Anterior cingulate cortex (tissue), 58 donors: Measurements from ENCODE around the gene SMARCA4.
A peak's percentile ranks its signal among the peaks of the same experiment; 100 is the strongest.
"Not testable (repeated sequence)": the region's sequence is repeated elsewhere in the genome, so short reads cannot be mapped to it uniquely, and the experiment has no call there.

Experiments used
- DNase-seq, 58 donors: peaks; one replicate each; lab custom pipeline; 2025; lab: John Stamatoyannopoulos, UW

Gene SMARCA4

GRCh38 chr19:10928563-10929401 lies 32.0 kb upstream of the SMARCA4 start, which contains the start of the genes TIMM29 and YIPF2:
Gene TIMM29 (plus strand): TSS chr19:10928811. CDS start chr19:10928823, 12 bp downstream.
Gene YIPF2 (minus strand): TSS chr19:10928639. CDS start chr19:10928410, 229 bp downstream.
- peak; percentile 64 to 98 (median 94) for DNase-seq

DNA sequence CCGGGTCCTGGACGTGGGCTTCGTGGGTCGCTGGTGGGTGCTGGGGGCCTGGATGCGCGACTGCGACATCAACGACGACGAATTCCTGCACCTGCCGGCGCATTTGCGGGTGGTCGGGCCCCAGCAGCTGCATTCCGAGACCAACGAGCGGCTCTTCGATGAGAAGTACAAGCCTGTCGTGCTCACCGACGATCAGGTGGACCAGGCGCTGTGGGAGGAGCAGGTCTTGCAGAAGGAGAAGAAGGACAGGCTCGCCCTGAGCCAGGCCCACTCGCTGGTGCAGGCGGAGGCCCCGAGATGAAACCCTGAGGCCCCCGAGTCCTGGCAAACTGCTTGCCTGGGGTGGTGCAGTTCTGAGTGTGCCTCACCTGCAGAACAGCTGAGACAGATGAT lies 31.4 kb upstream of the SMARCA4 start:
- DNase-seq: peak in 2 of 58 donors; percentile 3 to 33

DNA sequence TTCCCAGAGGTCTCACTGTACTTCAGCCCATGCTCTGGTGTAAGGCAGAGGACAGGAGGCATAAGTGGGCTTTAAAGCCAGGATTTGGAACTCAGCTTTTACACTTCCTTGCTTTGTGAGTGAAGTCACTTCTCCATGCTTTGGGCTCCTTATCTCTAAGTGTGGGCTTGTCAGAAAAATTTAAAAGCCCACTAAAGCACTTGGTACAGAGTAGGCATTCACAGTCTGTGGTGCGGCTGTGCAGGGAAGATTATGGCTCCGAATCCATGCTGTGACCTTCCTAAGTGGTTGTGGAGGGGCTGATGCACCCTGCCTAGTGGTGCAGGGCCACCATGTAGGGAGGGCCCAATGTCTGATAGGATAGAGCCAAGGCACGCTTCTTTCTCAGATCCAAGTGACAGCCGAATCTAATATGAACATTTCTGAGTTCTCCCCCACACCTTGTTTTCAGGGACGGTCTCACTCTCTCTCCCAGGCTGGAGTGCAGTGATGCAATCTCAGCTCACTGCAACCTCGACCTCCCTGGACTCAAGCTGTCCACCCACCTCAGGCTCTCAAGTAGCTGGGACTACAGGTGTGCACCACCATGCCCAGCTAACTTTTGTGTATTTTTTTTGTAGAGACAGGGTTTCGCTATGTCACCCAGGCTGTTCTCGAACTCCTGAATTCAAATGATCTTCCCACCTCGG lies 25.3 kb upstream of the SMARCA4 start:
- DNase-seq: no peak

DNA sequence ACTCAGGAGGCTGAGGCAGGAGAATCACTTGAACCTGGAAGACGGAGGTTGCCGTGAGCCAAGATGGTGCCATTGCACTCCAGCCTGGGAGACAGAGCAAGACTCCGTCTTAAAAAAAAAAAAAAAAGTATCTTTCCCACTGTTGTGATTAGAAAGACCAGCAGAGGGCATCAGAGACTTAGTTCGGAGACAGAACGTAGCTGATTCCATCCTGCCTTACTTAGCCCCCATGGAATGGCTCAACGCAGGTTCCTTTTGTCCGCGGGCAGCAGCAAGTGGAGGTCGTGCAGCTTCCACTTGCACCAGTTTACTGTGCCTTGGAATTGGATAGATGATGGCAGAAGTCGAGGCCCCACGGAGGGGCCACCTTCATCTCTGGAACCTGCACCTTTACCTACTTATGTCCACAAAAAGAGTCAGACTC lies 24.2 kb upstream of the SMARCA4 start:
- peak in 10 of 58 donors; percentile 5 to 55 (median 24) for DNase-seq

GRCh38 chr19:10941649-10942048 lies 19.2 kb upstream of the SMARCA4 start:
- DNase-seq: not testable (repeated sequence)

DNA sequence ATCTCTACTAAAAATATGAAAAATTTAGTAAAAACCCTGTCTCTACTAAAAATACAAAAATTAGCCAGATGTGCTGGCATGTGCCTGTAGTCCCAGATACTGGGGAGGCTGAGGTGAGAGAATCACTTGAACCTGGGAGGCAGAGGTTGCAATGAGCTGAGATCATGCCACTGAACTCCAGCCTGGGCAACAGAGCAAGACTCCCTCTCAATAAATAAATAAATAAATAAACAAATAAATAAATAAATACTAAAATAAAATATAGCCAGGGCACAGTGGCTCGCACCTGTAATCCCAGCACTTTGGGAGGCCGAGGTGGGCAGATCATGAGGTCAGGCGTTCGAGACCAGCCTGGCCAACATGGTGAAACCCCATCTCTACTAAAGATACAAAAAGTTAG lies 17.4 kb upstream of the SMARCA4 start:
- DNase-seq: not testable (repeated sequence)

DNA sequence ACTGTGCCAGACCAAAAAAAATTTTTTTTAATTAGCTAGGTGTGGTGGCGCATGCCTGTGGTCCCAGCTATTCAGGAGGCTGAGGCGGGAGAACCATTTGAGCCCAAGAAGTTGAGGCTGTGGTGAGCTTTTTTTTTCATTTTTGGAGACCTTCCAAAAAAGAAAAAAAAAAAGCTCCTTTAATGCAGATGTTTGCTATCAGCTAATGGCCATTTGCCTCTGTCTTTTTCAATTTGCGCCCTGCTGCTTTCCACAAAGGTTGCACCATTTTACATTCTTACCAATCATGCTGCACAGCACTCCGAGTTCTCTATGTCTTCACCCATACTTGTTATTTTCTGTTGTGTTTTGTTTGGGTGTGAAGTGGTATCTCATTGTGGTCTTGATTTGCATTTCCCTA lies 15.6 kb upstream of the SMARCA4 start:
- DNase-seq: no peak

DNA sequence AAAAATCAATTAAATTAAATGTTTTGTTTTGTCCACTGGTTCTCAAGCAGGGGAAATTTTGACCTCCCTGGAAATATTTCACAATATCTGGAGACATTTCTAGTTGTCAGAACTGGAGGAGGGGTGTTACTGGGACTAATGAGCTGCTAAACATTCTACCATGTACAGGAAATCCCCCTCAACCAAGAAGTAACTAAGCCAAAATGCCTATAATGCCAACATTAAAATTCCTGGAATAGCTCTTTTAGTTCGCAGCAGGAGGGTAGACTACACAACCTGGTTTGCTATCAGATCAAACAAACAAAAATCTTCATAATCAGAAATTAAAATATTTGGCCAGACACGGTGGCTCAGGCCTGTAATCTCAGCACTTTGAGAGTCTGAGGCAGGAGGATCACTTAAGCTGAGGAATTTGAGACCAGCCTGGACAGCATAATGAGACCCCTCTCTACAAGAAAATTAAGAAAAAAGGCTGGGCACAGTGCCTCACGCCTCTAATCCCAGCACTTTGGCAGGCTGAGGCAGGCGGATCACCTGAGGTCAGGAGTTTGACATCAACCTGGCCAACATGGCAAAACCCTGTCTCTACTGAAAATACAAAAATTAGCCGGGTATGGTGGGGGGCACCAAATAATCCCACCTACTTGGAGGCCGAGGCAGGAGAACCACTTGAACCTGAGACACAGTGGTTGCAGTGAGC lies 13.7 kb upstream of the SMARCA4 start:
- DNase-seq: no peak

GRCh38 chr19:10952809-10953208 lies 8.0 kb upstream of the SMARCA4 start:
- DNase-seq: no peak

DNA sequence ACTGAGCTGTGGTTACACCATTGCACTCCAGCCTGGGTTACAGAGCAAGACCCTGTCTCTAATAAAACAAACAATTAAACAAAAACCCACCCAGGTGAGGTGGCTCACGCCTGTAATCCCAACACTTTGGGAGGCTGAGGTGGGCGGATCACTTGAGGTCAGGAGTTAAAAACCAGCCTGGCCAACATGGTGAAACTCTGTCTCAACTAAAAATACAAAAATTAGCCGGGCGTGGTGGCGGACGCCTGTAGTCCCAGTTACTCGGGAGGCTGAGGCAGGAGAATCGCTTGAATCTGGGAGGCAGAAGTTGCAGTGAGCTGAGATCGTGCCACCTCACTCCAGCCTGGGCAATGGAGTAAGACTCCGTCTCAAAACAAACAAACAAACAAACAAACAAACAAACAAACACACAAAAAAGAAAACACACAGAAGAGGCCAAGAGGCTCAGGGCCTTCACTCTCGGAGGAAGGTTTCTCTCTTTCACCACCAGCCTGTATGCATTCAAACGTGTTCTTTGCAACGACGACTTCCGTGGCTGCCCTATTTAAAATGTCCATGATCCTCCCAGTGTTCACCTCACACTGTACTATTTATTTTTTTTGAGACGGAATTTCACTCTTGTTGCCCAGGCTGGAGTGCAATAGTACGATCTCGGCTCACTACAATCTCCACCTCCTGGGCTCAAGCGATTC lies 1.4 kb upstream of the SMARCA4 start:
- not testable (repeated sequence) for DNase-seq

DNA sequence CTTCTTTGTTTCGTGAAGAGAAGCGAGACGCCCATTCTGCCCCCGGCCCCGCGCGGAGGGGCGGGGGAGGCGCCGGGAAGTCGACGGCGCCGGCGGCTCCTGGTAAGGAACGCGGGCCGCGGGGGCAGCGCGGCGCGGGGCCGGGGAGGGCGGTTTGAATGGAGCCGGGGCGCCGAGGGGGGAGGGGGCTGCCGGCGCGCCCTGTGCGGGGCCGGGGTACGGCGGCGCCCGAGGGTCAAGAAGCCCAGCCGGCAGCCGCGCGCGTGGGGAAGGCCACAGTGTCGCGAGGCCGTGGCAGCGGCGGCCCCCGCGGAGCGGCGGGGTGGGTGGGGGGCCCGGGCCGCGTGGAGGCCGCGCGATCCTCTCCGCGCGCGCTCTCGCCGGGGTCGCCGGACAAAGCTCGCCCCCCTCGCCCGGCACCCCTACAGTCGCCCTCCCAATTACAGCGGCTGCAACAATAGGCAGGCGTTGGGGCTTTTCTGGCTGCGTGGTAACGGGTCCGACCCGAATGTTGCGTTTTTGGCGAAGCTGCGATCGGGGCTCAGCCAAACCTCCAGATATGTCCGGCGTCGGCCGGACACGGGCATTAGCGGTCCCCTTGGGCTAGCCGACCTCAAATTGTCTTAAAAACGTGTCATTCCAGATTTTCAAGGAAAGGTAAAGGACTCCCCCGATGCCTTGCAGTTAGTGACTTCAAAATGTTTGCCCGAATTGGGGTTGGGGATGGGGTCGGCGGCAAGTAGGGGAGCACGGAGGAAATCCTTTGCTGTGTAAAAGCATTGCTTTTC lies 437 bp downstream of the SMARCA4 start:
- DNase-seq: peak in 46 of 58 donors; percentile 3 to 85 (median 61)

DNA sequence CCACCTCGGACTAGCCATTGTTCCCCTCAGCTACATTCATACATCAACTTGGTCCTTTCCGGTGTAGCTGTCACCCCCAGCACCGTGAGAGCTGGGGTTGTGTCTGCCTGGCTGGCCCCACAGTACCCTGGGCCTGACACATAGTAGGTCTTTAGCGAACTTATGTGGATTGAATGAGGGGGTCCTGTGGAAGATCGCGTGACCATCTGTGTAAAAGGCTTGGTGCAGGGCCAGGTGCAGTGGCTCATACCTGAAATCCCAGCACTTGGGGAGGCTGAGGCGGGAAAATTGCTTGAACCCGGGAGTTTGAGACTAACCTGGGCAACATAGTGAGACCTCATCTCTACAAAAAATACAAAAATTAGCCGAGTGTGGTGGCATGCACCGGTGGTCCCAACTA lies 2.0 kb downstream of the SMARCA4 start:
- no peak for DNase-seq

- DNase-seq: no peak
These were observed 3.0 kb downstream of the SMARCA4 start for GRCh38 chr19:10963865-10964264.

- no peak for DNase-seq
These were observed 4.1 kb downstream of the SMARCA4 start for GRCh38 chr19:10964903-10965302.

- no peak for DNase-seq
These were observed 4.6 kb downstream of the SMARCA4 start for GRCh38 chr19:10965398-10965797.

GRCh38 chr19:10966809-10967208 lies 6.0 kb downstream of the SMARCA4 start:
- DNase-seq: no peak

- DNase-seq: no peak
These were observed 7.8 kb downstream of the SMARCA4 start for GRCh38 chr19:10968527-10969135.

GRCh38 chr19:10971107-10971726 lies 10.4 kb downstream of the SMARCA4 start:
- no peak for DNase-seq
